ENCODE data around the gene RASGRP2.

RASGRP2 gene

GRCh38 chr11:64724863-64725532 lies 18.9 kb downstream of the RASGRP2 start:
- DNase-seq = no peak
- in situ Hi-C loops (cut with HindIII; ENCODE audit: low pct_ligation_motif_present, low sequenced_read_pairs) = no loop called here
- Histone ChIP-seq H3K27ac (no peak overlapping the region), H3K27me3 (replicated peaks) (peaks cover 16% of the 10 kb centered on the region), H3K4me3 (ENCODE audit: low read depth, low read length) (no peak overlapping the region), H3K36me3 (replicated peaks) (no peaks in the 10 kb centered on the region)
- no peak for TF ChIP-seq CTCF (IDR thresholded peaks at IDR 0.05; ENCODE audit: low read depth, low read length, missing control alignments)

GRCh38 chr11:64723907-64724862 lies 19.8 kb downstream of the RASGRP2 start:
- no peak for TF ChIP-seq CTCF (IDR thresholded peaks at IDR 0.05; ENCODE audit: low read depth, low read length, missing control alignments)
- H3K27me3 ChIP-seq (replicated peaks) = peaks cover 16% of the 10 kb centered on the region

GRCh38 chr11:64723117-64723906 lies 20.6 kb downstream of the RASGRP2 start, which contains the start of gene NRXN2:
TSS of gene NRXN2 (minus strand) at chr11:64723197. CDS start at chr11:64713699, 9,498 bp downstream.
- H3K27me3 ChIP-seq (replicated peaks) = peaks cover 17% of the 10 kb centered on the region
- peak; percentile 90 for TF ChIP-seq CTCF (IDR thresholded peaks at IDR 0.05; ENCODE audit: low read depth, low read length, missing control alignments)
- peak within 1 kb of the TSS; percentile 57 for H3K4me3 ChIP-seq (ENCODE audit: low read depth, low read length)
- peak; percentile 61 for DNase-seq
- in situ Hi-C loops (cut with HindIII; ENCODE audit: low pct_ligation_motif_present, low sequenced_read_pairs) = no loop called here
- H3K27ac ChIP-seq = peak within 1 kb of the TSS; percentile 18
- no peaks in the 10 kb centered on the region for H3K36me3 ChIP-seq (replicated peaks)

More at GRCh38 chr11:64723907-64724862, 19.8 kb downstream of the RASGRP2 start:
- H3K4me3 ChIP-seq (ENCODE audit: low read depth, low read length) = no peak overlapping the region
- no peak overlapping the region for H3K27ac ChIP-seq
- DNase-seq = no peak
- in situ Hi-C loops (cut with HindIII; ENCODE audit: low pct_ligation_motif_present, low sequenced_read_pairs) = no loop called here
- H3K36me3 ChIP-seq (replicated peaks) = no peaks in the 10 kb centered on the region

GRCh38 chr11:64722141-64723065 lies 21.5 kb downstream of the RASGRP2 start:
- Histone ChIP-seq H3K27me3 (replicated peaks) (peaks cover 18% of the 10 kb centered on the region), H3K27ac (no peak overlapping the region), H3K36me3 (replicated peaks) (no peaks in the 10 kb centered on the region), H3K4me3 (ENCODE audit: low read depth, low read length) (no peak overlapping the region)
- DNase-seq = no peak
- in situ Hi-C loops (cut with HindIII; ENCODE audit: low pct_ligation_motif_present, low sequenced_read_pairs) = no loop called here
- no peak for TF ChIP-seq CTCF (IDR thresholded peaks at IDR 0.05; ENCODE audit: low read depth, low read length, missing control alignments)

- no peak for TF ChIP-seq CTCF (IDR thresholded peaks at IDR 0.05; ENCODE audit: low read depth, low read length, missing control alignments)
- Histone ChIP-seq H3K27me3 (replicated peaks) (peaks cover 25% of the 10 kb centered on the region), H3K27ac (no peak overlapping the region), H3K36me3 (replicated peaks) (no peaks in the 10 kb centered on the region), H3K4me3 (ENCODE audit: low read depth, low read length) (no peak overlapping the region)
- in situ Hi-C loops (cut with HindIII; ENCODE audit: low pct_ligation_motif_present, low sequenced_read_pairs) = no loop called here
- no peak for DNase-seq
Observed at GRCh38 chr11:64721359-64721699, 22.6 kb downstream of the RASGRP2 start.

All from brain microvascular endothelial cell (primary cell).